OCI-LY1 (cell line): ENCODE data around the gene SCNM1.

Experiments used
- CTCF ChIP-seq: fragments of 200-600 bp; sonication (generic), shearing (Covaris generic); IDR thresholded peaks from 2 replicates; pipeline ENCODE4 v1.5.1; 2017; ENCODE audit warnings: mild to moderate bottlenecking, antibody characterized with exemption, low read length, moderate library complexity, mixed read lengths
- EZH2 ChIP-seq: fragments of 200-600 bp; sonication (generic), shearing (Covaris generic); IDR thresholded peaks from 2 replicates; pipeline ENCODE4 v1.8.0; 2017; ENCODE audit warnings: borderline replicate concordance, mixed run types, mild to moderate bottlenecking, antibody characterized with exemption, low read length, moderate library complexity, mixed read lengths

- no peak for TF ChIP-seq CTCF
- TF ChIP-seq EZH2, result no peak
These were observed 8.8 kb upstream of the SCNM1 start for GRCh38 chr1:151157067-151157531.
